ELF-1 (cell line): ENCODE measurements around the gene CTTNBP2.
"Not testable (repeated sequence)": the region's sequence is repeated elsewhere in the genome, so short reads cannot be mapped to it uniquely, and the experiment has no call there.

Source experiments
- DNase-seq: peaks from one replicate; pipeline ENCODE4 v3.0.0-alpha.2; 2016; ENCODE audit warnings: low read depth, low spot score

CTTNBP2 gene

DNA sequence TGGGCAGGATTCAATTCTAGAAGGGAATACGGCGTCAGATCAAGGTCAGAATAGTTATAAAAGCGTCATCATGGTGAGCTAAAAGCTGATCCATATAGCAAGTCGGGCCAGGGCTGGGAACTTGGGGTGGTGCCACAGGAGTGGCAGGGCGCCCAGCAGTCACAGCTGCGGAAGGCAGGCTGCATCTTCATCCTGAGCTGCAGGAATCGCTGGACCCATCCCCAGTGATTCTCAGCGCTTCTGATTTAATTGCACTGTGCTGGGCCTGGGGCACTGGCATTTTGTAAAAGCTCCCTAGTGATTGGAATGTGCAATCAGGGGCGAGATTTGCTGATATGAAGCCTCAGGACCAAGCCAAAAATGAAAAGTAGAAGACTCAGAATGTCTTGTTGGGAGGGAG lies 135.3 kb downstream of the CTTNBP2 start:
- peak; percentile 20 for DNase-seq

- peak; percentile 4 for DNase-seq
Observed at GRCh38 chr7:117731455-117731854, 141.8 kb downstream of the CTTNBP2 start.

GRCh38 chr7:117730390-117730789 lies 142.9 kb downstream of the CTTNBP2 start:
- no peak for DNase-seq

- DNase-seq = no peak
Observed at GRCh38 chr7:117728890-117729624, 144.2 kb downstream of the CTTNBP2 start.

- DNase-seq = no peak
Observed at GRCh38 chr7:117724898-117725297, 148.3 kb downstream of the CTTNBP2 start.

DNA sequence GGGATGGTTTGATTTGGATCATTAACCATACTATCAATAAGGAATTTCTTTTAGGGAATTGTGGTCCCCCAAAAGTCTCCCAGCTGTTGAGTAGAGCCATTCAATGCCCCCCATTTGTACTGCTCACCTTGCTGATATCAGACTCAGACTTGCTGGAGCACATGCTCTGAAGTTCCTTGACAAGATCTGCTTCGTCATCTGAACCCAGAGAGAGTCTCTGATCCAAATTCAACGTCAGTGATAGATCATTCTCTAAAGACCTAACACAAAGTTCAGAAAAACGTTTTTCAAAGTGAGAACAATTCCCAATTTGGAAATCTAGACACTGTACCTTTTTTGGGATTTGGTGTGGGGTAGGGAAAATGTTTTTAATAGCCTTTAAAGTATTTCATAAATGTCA lies 153.9 kb downstream of the CTTNBP2 start:
- DNase-seq = no peak

DNA sequence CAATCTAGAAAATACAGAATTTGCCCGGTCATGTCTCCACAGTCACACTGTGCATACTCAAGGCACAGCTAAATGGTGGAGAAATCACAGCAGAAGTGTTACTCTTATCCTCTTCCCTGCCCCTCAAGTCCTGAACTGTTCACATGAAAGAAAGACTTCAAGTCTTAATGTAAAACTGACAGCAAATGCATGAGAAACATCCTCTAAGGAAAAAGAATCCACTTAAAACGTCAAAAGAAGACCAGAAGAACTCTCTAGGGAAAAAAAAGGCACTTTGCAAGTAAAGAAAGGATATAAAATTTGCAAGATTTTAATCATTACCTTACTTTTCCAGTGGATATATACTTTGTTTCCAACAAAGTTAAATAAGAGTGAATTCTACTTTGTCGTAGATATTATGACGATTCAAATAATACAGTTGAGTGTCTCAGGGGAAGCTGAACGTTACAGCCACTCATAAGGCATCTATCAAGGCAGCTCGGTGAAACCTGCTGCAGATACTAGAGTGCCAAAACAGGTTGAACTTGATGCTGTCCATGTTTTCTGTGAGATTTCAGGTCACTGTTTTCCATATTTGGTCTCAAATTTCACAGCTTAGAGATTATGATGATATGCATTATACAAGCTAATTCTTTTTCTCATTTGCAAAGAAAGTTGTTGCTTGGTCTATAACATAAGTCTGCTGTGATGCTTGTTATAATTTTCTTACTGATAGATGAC lies 155.0 kb downstream of the CTTNBP2 start:
- DNase-seq = no peak

GRCh38 chr7:117717357-117717756 lies 155.9 kb downstream of the CTTNBP2 start:
- DNase-seq = no peak

GRCh38 chr7:117716707-117717299 lies 156.4 kb downstream of the CTTNBP2 start:
- no peak for DNase-seq

GRCh38 chr7:117715784-117716445 lies 157.3 kb downstream of the CTTNBP2 start:
- DNase-seq = peak; percentile 61

GRCh38 chr7:117711556-117711955 lies 161.7 kb downstream of the CTTNBP2 start:
- no peak for DNase-seq

GRCh38 chr7:117708173-117708572 lies 165.1 kb downstream of the CTTNBP2 start:
- not testable (repeated sequence) for DNase-seq

- DNase-seq = no peak
Observed at GRCh38 chr7:117707080-117707479, 166.2 kb downstream of the CTTNBP2 start.

DNA sequence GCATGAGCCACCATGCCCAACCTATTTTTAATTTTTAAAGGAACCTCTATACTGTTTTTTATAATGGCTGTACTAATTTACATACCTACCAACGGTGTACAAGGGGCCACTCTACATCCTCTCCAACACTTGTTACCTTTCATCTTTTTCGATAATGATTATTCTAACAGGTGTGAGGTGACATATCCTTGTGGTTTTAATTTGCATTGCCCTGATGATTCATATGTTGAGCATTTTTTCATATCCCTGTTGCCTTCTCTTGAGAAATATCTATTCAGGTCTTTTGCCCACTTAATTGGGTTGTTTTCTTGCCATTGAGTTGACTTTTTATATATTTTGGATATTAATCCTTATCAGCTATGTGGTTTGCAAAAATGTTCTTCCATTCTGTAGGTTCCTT lies 167.0 kb downstream of the CTTNBP2 start:
- no peak for DNase-seq

- no peak for DNase-seq
Observed at GRCh38 chr7:117705630-117706029, 167.6 kb downstream of the CTTNBP2 start.

GRCh38 chr7:117704063-117704462 lies 169.2 kb downstream of the CTTNBP2 start:
- DNase-seq = no peak

- DNase-seq = no peak
Observed at GRCh38 chr7:117698018-117698417, 175.2 kb downstream of the CTTNBP2 start.

DNA sequence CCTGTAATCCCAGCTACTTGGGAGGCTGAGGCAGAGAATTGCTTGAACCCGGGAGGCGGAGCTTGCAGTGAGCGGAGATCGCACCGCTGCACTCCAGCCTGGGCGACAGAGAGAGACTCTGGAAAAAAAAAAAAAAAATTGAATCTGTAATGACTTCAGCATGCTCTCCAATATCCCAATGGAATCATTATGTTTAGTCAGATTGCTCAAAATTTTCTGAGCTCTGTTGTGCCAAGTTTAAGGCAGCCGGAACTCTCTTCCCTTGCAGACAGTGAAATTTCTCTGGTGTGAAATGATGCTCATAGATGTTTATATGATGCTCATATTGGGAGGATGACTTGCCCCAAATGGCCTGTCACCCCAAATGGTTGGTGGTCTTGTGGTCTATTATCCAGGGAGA lies 180.9 kb downstream of the CTTNBP2 start:
- no peak for DNase-seq

GRCh38 chr7:117690147-117690546 lies 183.1 kb downstream of the CTTNBP2 start:
- no peak for DNase-seq

DNA sequence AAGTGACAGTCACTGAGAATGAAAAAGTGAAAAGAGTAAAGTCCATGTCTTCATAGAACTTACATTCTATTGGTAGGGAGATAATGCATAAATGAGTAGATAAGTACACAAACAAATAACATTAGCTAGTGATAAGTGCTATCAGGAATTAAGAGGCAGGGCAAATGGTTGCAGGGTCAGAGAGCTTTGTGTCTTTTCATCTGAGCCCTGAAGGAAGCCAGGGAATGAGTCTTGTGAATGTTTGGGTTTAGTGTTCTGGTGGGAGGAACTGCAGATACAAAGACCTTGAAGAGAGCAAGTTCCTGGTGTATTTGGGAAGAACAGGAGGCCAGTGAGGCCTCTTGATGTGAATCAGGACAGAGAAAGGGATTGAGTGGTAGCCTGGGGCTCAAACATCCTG lies 183.8 kb downstream of the CTTNBP2 start:
- peak; percentile 57 for DNase-seq

DNA sequence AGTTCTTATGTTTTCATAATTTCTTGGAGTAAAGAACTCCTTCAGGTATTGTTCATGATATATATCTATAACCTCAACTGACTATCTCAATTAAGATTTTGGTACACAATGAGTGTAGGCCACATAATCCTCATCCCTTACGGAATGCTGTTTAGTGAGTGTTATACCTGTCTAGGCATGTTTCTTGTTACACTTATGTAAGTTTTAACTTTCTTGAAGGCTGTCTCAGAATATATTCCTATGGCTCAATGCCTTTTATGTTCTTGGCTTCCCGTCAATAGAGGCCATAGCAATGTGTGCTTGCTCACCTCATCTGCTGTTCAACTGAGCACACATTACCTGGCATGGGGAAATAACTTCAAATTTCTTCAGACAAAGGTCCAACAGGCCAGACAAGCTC lies 185.1 kb downstream of the CTTNBP2 start:
- DNase-seq = no peak

DNA sequence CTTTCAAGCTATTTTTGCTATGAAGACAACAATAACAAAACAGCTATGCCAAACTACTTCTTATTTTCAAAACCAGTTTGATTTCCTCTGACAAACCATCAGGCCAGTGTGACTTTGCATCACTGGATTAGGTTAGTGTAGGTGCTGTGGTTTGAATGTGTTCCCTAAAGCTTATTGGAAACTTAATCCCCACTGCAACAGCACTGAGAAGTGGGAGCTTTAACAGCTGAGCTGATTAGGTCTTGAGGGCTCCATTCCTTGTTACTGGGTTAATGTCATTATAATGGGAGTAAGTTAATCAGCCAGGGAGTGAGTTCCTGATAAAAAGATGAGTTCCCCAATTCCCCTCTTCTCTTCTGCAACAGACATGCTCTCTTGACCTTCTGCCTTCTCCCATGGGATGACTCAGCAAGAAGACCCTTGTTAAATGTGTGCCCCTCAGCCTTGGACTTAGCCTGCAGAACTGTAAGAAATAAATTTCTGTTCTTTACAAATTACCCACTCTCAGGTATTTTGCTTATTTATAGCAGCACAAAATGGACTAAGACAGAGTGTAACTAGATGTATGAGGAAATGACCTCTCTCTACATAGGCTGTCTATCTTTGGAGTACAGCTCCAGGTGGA lies 186.8 kb downstream of the CTTNBP2 start:
- DNase-seq = no peak
